Stimulated activated CD4-positive, alpha-beta T cell treated with anti-CD3 and anti-CD28 coated beads, Interleukin-4, amount 100 ng/mL, for 1 hour (primary cell): ENCODE results near the gene TMEM126B.
"Not testable (repeated sequence)": the region's sequence is repeated elsewhere in the genome, so short reads cannot be mapped to it uniquely, and the experiment has no call there.

Experiments used
- DNase-seq: peaks from one replicate; pipeline ENCODE4 v3.0.0-alpha.2; 2020

The TMEM126B gene

DNA sequence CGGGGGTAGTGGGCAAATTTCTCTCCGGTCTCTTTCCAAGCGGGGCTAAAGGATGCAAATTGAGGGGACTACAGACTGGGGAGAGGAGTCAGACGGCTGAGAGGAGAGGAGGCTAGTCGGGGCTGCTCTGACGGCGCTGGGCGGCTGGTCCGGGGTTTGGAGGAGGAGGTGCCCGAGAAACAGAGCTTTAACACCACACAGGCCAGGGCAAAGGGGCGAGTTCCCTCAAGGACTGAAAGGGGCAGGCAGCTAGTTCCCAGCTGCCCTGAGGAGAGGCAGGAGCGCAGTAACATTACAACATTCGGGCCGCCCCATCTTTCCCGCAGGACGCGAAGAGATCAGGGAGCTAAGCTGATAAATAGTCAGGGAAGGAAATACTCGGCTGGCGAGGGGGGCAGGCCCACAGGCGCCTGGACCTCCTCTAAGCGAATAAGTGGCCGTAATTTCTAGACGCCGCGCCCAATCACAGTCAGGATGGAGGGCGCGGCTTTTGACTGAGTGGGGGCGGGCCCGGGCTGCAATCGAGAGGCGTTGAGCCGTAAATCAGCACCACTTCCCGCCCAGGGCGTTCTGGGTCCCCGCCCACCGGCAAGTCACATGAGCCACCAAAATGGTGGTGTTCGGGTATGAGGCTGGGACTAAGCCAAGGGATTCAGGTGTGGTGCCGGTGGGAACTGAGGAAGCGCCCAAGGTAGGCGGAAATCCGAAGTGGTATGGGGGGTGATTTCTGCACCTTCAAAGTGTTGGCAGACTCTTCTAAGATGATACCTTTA, at the start of gene TMEM126B:
Gene TMEM126B (plus strand): TSS at position 596 of the 773 bp plus-strand sequence. CDS start 15 bp downstream, at position 611.
- peak; percentile 95 for DNase-seq

DNA sequence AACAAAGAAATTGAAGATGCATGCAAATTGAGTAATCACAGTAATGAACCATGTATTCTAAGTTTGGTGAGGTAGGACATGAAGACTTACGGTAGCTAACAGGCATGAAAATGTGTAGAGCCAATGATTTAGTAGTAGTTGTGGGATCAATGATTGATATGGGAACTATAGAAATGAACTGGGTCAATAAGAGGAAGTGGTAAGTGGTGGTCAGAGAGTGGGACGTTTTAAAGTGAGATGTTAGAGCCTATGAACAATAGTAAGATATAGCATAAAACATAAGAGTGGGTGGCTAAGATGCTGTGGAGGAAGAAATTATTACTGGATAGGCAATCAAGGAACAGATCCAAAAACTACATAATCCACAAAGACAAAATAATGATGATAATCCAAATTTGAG, 46.3 kb upstream of the TMEM126B start:
- DNase-seq = no peak

DNA sequence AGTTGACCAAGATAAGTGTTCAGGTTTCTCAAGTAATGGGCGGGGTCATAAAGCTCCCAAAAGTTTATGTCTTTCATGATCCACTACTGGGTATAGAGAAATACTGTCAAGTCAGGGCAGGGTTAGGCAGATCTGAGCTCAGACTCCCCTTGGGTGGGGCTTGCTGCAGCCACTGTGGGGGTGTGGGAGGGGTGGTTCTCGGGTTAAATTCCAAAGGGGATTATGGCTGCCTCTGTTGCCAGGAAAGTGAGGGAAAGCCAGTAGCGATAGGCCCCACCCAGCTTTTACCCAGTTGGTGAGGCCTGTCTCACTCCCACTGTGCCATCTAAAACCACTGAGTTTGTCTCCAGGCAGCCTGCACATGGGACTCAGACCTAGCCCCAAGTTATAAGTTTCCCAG, 39.0 kb upstream of the TMEM126B start:
- no peak for DNase-seq

DNA sequence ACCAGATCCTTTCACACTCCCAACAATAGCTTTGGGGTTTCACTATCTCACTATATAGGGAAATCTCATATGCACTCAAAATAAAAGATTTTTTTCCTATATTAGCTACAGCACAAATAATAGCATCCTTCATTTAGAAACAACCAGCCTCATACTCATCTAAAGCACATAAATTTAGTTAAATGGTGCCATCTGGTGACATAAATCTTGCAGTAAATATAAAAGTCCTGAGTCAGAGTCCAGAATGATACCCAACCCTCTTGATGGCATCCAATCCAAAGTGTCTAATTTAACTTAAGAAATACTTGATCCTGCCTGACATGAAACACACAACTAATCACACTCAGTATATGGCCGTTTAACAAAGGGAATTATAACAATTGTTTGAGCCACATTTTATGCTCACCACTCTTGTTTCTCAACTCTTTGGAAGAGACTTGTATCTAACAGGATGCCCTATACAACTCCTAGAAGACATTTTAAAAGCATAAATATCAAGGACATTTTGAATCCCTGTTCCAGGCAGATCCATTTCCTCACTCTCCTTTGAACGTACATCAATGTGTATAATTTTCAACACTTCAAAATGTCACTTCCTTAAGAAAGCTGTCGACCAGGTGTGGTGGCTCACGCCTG, 37.4 kb upstream of the TMEM126B start:
- no peak for DNase-seq

DNA sequence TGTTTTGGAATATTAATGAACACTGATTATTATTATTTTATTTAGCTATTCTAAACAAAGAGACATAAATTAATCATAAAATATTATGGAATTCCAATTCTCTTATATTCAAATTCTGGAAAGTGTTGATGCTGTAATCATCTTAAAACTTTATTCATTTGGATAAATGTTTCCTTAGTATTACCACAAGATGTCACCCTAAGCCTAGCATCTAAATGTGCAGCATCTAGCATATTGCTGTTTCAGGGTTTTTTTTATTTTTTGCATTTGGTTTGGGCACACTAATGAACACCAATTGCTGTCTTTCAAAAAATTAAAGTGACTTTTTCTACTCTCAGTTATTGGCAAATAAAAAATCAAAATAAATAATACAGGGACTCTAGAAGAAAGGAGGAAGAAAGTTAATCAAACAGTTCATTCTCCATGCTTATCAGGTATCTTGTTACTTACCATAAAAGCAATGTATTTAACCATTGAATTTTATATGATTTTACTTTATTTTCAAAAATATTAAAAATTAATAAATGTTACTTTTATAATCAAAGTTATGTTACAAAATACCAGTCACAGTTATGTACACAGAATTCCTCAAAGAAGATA, 33.0 kb upstream of the TMEM126B start:
- no peak for DNase-seq

DNA sequence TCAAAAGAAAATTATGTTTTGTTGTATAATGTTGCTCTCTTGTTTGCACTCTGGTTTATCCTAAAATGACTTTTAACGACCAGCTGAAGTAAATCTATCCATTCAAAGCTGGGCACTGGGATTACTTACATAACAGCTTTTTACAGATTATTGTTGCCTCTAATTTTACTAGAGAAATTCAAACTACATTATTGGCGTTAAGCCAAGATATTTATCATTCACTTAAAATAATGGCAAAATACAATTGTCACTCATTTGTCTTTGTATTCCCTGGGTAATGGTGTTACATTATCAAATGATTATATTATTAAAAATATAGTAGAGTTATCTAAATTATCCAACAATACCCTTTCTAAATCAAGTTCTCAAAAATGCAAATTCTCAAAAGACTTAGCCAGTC, 31.5 kb upstream of the TMEM126B start:
- no peak for DNase-seq

DNA sequence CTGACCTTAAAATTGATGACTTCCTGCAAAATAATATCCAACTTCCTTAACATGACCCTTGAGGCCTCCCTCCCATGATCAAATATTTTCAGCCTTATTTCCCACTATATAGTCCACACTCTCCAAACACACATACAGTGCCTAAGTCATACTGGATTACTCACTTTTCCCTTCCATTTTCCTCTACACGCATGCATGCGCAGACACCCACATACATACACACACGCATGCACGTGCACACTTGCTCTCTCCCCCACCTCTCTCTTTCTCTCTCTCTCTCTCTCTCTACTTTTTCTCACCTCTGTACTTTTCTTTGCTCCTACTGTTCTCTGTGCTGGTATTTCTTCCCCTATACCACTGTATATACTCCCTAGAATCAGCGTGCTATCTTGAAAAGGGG, 29.3 kb upstream of the TMEM126B start:
- no peak for DNase-seq

DNA sequence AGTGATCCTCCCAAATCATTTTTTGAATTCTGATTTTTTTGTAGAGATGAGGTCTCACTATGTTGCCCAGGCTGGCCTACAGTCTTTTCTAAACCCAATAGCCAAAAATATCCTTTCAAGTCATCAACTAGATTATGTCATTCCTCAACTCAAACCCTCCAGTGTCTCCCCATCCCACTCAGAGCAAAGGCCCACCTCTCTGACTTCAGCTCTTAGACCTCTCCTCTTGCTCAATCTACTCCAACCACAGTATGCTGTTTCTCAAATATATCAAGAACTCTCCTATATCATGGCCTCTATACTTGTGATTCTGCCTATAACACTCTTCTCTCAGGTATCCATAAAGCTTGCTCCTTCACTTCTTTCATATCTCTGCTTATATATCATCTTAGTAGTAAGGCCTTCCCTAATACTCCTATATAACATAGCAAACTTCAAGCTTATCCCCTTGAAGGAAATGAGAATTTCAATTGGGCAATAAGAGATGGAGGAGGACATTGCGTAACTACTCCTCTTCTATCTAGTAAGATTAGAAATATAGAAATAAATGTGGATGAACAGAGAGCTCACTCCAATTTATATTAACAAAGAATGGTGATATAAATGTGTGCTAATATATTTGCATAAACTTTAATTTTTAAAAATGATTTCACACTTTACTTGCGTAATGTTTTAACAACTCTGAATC, 25.7 kb upstream of the TMEM126B start:
- DNase-seq = no peak

DNA sequence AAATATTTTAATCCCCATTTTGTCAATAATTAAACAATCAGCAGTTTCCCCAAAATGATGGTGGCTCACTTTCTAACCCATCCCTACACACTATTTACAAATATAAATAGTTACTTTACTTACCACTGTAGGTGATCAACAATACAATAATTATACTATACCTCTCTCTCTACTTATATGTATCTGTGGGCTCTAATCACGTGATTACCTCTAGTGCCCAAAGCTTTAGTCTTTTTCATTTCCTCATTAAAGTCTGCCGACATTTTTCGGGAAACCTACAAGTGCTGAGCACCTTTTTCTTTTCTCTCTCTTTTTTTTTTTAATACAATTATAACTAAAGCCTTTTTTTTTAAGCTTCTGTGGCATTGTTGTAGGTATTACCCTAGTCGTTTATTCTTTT, 25.2 kb upstream of the TMEM126B start:
- DNase-seq = no peak

DNA sequence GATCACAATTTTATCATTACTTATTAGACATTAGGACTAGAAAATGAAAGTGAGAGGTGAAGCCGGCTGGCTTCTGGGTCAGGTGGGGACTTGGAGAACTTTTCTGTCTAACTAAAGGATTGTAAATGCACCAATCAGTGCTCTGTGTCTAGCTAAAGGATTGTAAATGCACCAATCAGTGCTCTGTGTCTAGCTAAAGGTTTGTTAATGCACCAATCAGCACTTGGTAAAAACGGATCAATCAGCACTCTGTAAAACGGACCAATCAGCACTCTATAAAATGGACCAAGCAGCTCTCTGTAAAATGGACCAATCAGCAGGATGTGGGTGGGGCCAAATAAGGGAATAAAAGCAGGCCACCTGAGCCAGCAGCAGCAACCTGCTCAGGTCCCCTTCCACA, 22.2 kb upstream of the TMEM126B start:
- DNase-seq = not testable (repeated sequence)

DNA sequence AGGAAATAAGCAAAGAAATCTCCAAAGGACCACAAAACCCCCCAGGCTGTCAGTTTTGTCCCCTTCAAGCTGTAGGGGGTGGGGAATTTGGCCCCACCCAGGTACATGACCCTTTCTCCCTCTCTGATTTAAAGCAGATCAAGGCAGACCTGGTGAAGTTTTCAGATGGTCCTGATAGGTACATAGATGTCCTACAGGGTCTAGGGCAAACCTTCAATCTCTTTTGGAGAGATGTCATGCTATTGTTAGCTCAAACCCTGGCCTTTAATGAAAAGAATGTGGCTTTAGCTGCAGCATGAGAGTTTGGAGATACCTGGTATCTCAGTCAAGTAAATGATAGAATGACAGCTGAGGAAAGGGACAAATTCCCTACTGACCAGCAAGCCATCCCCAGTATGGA, 19.8 kb upstream of the TMEM126B start:
- DNase-seq = not testable (repeated sequence)

DNA sequence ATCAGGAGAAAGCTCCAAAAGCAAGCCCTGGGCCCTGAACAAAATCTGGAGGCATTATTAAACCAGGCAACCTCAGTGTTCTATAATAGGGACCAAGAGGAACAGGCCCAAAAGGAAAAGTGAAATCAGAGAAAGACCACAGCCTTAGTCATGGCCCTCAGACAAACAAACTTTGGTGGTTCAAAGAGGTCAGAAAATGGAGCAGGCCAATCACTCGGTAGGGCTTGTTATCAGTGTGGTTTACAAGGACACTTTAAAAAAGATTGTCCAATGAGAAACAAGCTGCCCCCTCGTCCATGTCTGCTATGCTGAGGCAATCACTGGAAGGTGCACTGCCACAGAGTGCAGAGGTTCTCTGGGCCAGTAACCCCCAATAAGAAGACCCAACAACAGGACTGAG, 19.1 kb upstream of the TMEM126B start:
- DNase-seq = not testable (repeated sequence)

DNA sequence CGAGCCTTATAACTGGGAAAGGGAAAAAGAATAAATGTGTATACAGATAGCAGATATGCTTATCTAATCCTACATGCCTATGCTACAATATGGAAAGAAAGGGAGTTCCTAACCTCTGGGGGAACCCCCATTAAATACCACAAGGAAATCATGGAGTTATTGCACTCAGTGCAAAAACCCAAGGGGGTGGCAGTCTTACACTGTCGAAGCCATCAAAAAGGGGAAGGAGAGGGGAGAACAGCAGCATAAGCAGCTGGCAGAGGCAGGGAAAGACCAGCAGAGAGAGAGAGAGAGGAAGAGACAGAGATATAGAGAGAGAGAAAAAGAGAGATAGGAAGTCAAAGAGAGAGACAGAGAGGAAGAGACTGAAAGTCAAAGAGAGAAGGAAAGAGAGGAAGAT, 16.8 kb upstream of the TMEM126B start:
- DNase-seq = not testable (repeated sequence)

DNA sequence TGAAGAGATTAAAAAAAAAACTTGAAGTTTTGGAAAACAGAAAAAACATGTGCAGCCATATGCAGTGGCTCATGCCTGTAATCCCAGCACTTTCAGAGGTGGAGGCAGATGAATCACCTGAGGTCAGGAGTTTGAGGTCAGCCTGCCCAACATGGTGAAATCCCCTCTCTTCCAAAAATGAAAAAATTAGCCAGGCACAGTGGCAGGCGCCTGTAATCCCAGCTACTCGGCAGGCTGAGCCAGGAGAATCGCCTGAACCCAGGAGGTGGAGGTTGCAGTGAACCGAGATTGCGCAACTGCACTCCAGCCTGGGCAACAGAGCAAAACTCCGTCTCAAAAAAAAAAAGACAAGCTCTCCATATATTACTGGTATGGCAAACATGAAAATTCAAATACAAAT, 8.9 kb upstream of the TMEM126B start:
- no peak for DNase-seq

DNA sequence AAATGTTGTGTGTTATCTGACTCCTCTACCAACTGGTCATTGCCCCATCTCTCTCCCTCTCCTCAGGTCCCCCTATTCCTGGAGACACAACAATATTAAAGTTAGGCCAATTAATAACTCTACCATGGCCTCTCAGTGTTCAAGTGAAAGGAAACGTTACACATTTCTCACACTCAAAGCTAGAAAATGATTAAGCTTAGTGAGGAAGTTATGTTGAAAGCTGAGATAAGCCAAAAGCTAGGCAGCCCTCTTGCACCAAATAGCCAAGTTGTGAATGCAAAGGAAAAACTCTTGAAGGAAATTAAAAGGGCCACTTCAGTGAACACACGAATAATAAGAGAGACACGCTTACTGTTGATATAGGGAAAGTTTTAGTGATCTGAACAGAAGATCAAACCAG, 8.1 kb upstream of the TMEM126B start:
- DNase-seq = no peak

DNA sequence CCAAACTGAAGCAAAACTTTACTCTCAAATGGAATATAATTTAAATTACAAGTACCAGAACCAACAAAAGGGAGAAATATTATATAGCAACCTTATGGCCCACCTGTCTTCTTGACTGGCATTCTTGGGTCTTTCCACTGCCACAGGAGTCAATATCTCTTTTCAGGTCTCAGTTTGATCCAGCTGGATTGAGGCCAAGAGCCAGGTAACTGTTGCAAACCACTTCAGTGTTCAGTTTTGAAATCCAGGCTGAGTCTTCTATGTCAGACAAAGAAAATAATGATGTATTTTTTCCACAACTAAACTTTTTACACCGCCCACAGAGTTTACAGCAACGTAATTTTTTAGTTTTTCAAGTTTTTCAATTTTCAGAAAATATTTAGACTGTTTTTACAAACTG, 1.9 kb upstream of the TMEM126B start:
- DNase-seq = no peak

DNA sequence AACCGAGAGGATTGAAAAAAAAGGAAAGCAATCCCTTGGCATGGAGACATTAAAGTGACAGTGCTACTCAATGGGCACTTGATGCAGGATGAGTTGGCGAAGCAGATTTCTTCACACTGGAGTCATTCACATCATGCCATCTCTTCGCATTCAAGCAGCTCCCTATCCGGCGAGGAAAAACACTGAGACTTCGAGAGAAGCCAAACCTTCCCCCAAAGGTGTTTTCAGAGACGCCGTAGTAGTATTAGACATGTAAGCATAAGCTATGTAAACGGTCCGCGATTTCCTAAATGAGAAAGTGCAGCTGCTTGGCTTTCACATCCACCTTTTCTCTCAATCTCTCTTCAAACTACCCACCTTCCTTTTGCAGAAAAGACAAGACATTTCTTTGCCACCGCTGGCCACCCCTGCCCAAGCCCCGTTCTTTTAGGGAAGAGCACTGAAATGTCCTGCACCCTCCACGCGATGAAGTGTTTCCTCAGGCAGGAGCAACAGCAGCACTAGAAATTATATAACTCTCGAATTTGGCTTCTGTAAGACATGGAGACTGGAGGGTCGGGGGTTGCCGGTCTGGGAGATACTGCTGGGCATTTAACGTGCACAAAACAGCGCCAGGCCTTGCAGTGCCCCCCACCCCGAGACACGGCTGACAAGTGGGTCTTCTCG, 928 bp upstream of the TMEM126B start, which contains the start of gene DLG2:
Gene DLG2 (minus strand): TSS at position 13 of the 666 bp plus-strand sequence.
- DNase-seq = no peak

DNA sequence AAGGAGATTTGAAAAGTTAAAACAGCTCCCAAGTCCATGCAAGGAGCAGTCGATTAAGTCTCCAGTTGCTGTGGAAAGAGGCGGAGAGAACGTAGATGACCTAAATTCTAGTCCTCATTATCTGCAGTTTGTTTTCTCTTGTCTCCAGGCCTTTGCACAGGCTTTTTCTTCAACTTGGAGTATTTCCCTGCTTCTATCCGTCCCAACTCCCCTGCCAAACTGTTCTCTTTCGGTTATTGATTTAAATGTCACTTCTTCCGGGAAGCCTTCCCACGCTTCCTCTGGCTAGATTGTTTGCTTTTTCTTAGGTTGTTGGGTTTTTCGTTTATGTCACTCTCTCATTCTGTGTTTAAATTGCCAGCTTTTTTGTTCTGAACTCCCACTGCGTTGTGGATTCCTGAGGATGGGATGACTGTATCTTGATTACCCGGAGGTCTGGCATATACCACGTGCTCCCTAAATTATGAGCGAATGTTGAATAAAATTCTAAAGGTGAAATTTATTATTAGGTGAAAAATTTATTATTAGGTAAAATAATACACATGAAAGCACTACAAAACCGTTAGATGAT, 463 bp downstream of the TMEM126B start:
- peak; percentile 18 for DNase-seq

DNA sequence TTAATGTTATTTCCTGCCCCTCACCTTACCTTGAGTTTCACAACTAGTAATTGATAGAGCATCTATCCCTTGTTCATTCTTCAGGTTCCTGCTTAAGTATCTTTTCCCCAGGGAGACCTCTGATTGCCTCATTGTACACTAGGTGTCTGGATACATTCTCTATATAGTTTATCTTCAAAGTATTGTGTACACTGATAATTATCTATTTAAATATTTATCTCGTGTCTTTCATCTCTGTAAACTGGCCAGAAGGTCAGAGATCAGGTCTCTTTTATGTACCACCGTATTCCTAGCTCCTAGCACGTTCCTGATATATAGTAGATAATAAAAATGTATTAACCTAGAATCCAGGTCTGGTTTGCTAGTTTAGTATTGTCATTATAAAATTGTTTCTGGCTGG, 6.4 kb downstream of the TMEM126B start:
- DNase-seq = no peak

DNA sequence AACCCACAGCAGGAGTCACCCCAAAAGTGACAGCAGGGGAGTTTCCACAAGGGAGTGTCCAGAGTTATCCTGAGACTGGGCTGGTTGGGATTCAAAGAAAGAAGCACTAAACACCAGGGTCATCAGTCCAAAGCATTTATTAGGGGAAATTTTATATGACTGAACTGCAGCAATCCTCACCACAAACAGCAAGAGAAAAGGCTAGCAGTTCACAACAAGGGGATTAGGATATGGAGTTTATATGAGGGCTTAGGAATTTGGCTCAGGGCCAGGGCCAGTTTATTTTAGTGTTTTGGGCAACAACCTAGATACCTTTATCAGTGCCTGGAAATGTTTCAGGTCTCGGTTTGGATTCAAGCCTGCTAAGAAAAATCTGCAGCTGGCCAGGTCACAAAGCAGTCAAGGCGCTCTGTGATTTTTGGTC, 14.8 kb downstream of the TMEM126B start:
- no peak for DNase-seq

DNA sequence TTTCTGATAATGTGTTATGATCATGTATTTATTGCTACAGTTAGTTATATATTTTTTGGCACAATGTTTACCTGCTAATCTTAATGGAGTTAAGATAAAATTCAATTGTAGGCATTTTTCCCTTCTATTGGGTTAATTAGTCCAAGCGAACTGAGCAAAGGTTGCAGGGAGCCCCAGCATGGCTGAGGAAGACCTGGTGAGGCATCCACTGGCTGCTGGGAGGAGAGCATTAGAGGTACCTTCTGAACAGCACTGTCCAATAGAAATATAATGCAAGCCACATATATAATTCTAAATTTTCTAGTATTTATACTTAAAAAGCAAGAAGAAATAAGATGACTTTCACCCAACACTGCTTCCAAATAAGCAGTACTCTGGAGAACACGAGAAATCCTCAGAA, 18.7 kb downstream of the TMEM126B start:
- DNase-seq = no peak

DNA sequence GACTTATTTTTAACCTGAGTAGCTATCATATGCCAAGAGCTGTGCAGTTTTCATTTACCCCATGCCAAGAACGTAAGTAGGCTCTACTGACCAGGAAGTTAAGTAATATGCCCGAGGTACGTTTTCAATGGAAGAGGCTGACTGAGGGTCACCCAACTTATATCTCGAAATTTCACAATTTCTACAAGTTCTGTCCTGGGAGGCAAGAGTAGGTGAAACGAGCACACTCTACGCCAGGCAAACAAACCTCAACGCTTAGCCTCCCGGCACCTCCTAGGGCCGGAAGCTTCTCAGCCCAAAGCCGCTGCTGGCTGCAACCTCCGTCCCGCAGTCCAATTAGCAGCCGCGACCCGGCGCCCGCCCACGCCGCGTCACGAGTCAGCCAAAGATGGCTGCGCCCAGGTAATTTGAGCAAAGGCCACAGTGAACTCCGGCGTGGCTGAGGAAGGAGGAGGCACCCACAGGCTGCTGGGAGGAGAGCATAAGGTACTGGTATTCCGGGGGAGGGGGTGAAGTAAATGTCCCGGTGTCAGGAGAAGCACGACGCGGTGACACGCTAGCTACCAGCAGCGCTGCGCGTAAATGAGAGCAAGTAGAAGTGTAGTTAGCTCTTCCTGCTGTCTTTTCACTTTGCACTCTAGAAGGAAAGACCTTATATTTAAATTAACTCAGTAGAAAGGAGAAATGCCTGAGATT, 19.4 kb downstream of the TMEM126B start, which contains the start of gene TMEM126A:
Gene TMEM126A (plus strand): TSS at position 364 of the 696 bp plus-strand sequence. CDS start 2,289 bp downstream, outside the sequence.
- DNase-seq = peak; percentile 94
